Effector memory CD8-positive, alpha-beta T cell (primary cell): ENCODE data around the gene USH1G.

Source experiments
- ATAC-seq: fragments of 150-1000 bp; cut with Tn5 transposase; replicated peaks from 2 replicates; pipeline ENCODE4 v1.10.0; 2021; ENCODE audit warnings: mild to moderate bottlenecking, moderate library complexity
- DNase-seq, 3 experiments: peaks; one replicate each; pipeline ENCODE4 v3.0.0; 2021
- H3K27ac Mint-ChIP-seq, 2 donors: one replicate each; pipeline ENCODE4 v1.8.0; 2022; ENCODE audit warnings: mild to moderate bottlenecking in 2 of 2, mixed read lengths in 2 of 2, moderate library complexity in 2 of 2
- H3K27me3 Mint-ChIP-seq, 2 donors: one replicate each; pipeline ENCODE4 v1.8.0; 2022; ENCODE audit warnings: mixed read lengths in 2 of 2
- H3K36me3 Mint-ChIP-seq: one replicate; pipeline ENCODE4 v1.8.0; 2022; ENCODE audit warnings: mild to moderate bottlenecking, moderate library complexity, mixed read lengths; ENCODE audit not compliant: insufficient read depth
- H3K4me1 Mint-ChIP-seq, 2 donors: one replicate each; pipeline ENCODE4 v1.8.0; 2022; ENCODE audit warnings: low read depth in 2 of 2, mixed read lengths in 2 of 2
- H3K4me3 Mint-ChIP-seq, 2 donors: one replicate each; pipeline ENCODE4 v1.8.0; 2022; ENCODE audit warnings: mild to moderate bottlenecking in 2 of 2, mixed read lengths in 2 of 2, moderate library complexity in 2 of 2
- H3K9me3 Mint-ChIP-seq, 2 donors: one replicate each; pipeline ENCODE4 v1.8.0; 2022; ENCODE audit warnings: mixed read lengths in 2 of 2

The USH1G gene

GRCh38 chr17:74961657-74962350 is 38.7 kb upstream of the USH1G start:
- H3K4me3 Mint-ChIP-seq: no peak overlapping the region

GRCh38 chr17:74960570-74961342 is 37.7 kb upstream of the USH1G start:
- H3K36me3 Mint-ChIP-seq: no peaks in the 10 kb centered on the region
- peaks cover 4 to 7% of the 10 kb centered on the region in 2 donors for H3K4me1 Mint-ChIP-seq
- no peaks in the 10 kb centered on the region for H3K9me3 Mint-ChIP-seq
- H3K27me3 Mint-ChIP-seq: peaks cover 0 to 9% of the 10 kb centered on the region in 2 donors
- DNase-seq: no peak
- H3K27ac Mint-ChIP-seq: no peak overlapping the region
- peak; percentile 54 for ATAC-seq
- no peak overlapping the region for H3K4me3 Mint-ChIP-seq

More at GRCh38 chr17:74961657-74962350, 38.7 kb upstream of the USH1G start:
- DNase-seq (peak; percentile 78 to 82 (median 82)), ATAC-seq (peak; percentile 83)
- Mint-ChIP-seq H3K9me3 (no peaks in the 10 kb centered on the region), H3K27ac (no peak overlapping the region), H3K36me3 (no peaks in the 10 kb centered on the region), H3K27me3 (peaks cover 0 to 9% of the 10 kb centered on the region in 2 donors), H3K4me1 (peaks cover 4 to 7% of the 10 kb centered on the region in 2 donors)

- peaks cover 0 to 9% of the 10 kb centered on the region in 2 donors for H3K27me3 Mint-ChIP-seq
- H3K9me3 Mint-ChIP-seq: no peaks in the 10 kb centered on the region
- H3K27ac Mint-ChIP-seq: no peak overlapping the region
- H3K4me1 Mint-ChIP-seq: peaks cover 4 to 7% of the 10 kb centered on the region in 2 donors
- H3K36me3 Mint-ChIP-seq: no peaks in the 10 kb centered on the region
- H3K4me3 Mint-ChIP-seq: no peak overlapping the region
- DNase-seq (no peak), ATAC-seq (no peak)
Observed at GRCh38 chr17:74959826-74960515, 36.9 kb upstream of the USH1G start.

- Mint-ChIP-seq H3K27ac (no peak overlapping the region), H3K27me3 (peaks cover 0 to 9% of the 10 kb centered on the region in 2 donors), H3K4me3 (no peak overlapping the region), H3K9me3 (no peaks in the 10 kb centered on the region), H3K36me3 (no peaks in the 10 kb centered on the region), H3K4me1 (peaks cover 4 to 7% of the 10 kb centered on the region in 2 donors)
- peak; percentile 72 for ATAC-seq
- peak; percentile 81 to 83 (median 82) for DNase-seq
Observed at GRCh38 chr17:74957935-74958740, 35.1 kb upstream of the USH1G start.

GRCh38 chr17:74956093-74956492 is 33.0 kb upstream of the USH1G start:
- H3K27me3 Mint-ChIP-seq: peaks cover 0 to 17% of the 10 kb centered on the region in 2 donors
- H3K27ac Mint-ChIP-seq: no peak overlapping the region
- DNase-seq: no peak
- no peak overlapping the region for H3K4me3 Mint-ChIP-seq
- peaks cover 0 to 5% of the 10 kb centered on the region in 2 donors for H3K4me1 Mint-ChIP-seq
- no peak for ATAC-seq
- H3K36me3 Mint-ChIP-seq: no peaks in the 10 kb centered on the region
- H3K9me3 Mint-ChIP-seq: no peaks in the 10 kb centered on the region

GRCh38 chr17:74954665-74955421 is 31.8 kb upstream of the USH1G start:
- Mint-ChIP-seq H3K36me3 (no peaks in the 10 kb centered on the region), H3K4me1 (peaks cover 0 to 3% of the 10 kb centered on the region in 2 donors), H3K27me3 (peaks cover 0 to 19% of the 10 kb centered on the region in 2 donors), H3K27ac (no peak overlapping the region), H3K9me3 (no peaks in the 10 kb centered on the region), H3K4me3 (no peak overlapping the region)
- DNase-seq: no peak
- no peak for ATAC-seq

GRCh38 chr17:74954115-74954514 is 31.1 kb upstream of the USH1G start:
- no peaks in the 10 kb centered on the region for H3K36me3 Mint-ChIP-seq
- H3K27me3 Mint-ChIP-seq: peaks cover 0 to 20% of the 10 kb centered on the region in 2 donors
- no peak overlapping the region for H3K27ac Mint-ChIP-seq
- DNase-seq: no peak
- no peak overlapping the region for H3K4me3 Mint-ChIP-seq
- H3K4me1 Mint-ChIP-seq: peaks cover 0 to 3% of the 10 kb centered on the region in 2 donors
- no peak for ATAC-seq
- no peaks in the 10 kb centered on the region for H3K9me3 Mint-ChIP-seq

GRCh38 chr17:74953134-74953687 is 30.2 kb upstream of the USH1G start:
- no peak for ATAC-seq
- Mint-ChIP-seq H3K9me3 (no peaks in the 10 kb centered on the region), H3K27me3 (peaks cover 0 to 22% of the 10 kb centered on the region in 2 donors), H3K27ac (no peak overlapping the region), H3K4me3 (no peak overlapping the region), H3K36me3 (no peaks in the 10 kb centered on the region), H3K4me1 (peaks cover 0 to 2% of the 10 kb centered on the region in 2 donors)
- no peak for DNase-seq

- H3K4me1 Mint-ChIP-seq: no peaks in the 10 kb centered on the region
- peaks cover 0 to 28% of the 10 kb centered on the region in 2 donors for H3K27me3 Mint-ChIP-seq
- no peaks in the 10 kb centered on the region for H3K36me3 Mint-ChIP-seq
- DNase-seq (no peak), ATAC-seq (no peak)
- H3K9me3 Mint-ChIP-seq: no peaks in the 10 kb centered on the region
- no peak overlapping the region for H3K4me3 Mint-ChIP-seq
- peak overlapping the region in 1 of 2 donors; percentile 63 for H3K27ac Mint-ChIP-seq
Observed at GRCh38 chr17:74952431-74953133, 29.5 kb upstream of the USH1G start.

- no peak overlapping the region for H3K4me3 Mint-ChIP-seq
- DNase-seq: no peak
- ATAC-seq: no peak
- H3K4me1 Mint-ChIP-seq: no peaks in the 10 kb centered on the region
- peaks cover 0 to 32% of the 10 kb centered on the region in 2 donors for H3K27me3 Mint-ChIP-seq
- peak overlapping the region in 1 of 2 donors; percentile 63 for H3K27ac Mint-ChIP-seq
- no peaks in the 10 kb centered on the region for H3K9me3 Mint-ChIP-seq
- H3K36me3 Mint-ChIP-seq: no peaks in the 10 kb centered on the region
Observed at GRCh38 chr17:74951680-74952421, 28.8 kb upstream of the USH1G start.

- no peaks in the 10 kb centered on the region for H3K36me3 Mint-ChIP-seq
- DNase-seq: no peak
- no peak overlapping the region for H3K27ac Mint-ChIP-seq
- H3K27me3 Mint-ChIP-seq: peaks cover 0 to 35% of the 10 kb centered on the region in 2 donors
- H3K4me3 Mint-ChIP-seq: no peak overlapping the region
- ATAC-seq: no peak
- H3K9me3 Mint-ChIP-seq: no peaks in the 10 kb centered on the region
- no peaks in the 10 kb centered on the region for H3K4me1 Mint-ChIP-seq
Observed at GRCh38 chr17:74951065-74951464, 28.0 kb upstream of the USH1G start.
